ENCODE measurements around the gene KLHL29. TPM values are rescaled to one million over a fixed set of nuclear protein-coding genes. Genes with fewer than 3 reads are reported as not detected.

The KLHL29 gene
- total RNA-seq, 1 experiment from 2014 or later = 12.2 TPM

- Histone ChIP-seq H3K4me1 (ENCODE audit: insufficient read depth, low read length, poor library complexity, severe bottlenecking) (peaks cover 40% of the 10 kb centered on the region), H3K27ac (ENCODE audit: low read depth, low read length, poor library complexity, severe bottlenecking) (no peak overlapping the region), H3K36me3 (ENCODE audit: insufficient read depth, low read length, poor library complexity, severe bottlenecking) (no peaks in the 10 kb centered on the region), H3K9me3 (ENCODE audit: low read depth, low read length, poor library complexity, severe bottlenecking) (no peaks in the 10 kb centered on the region), H3K27me3 (replicated peaks; ENCODE audit: insufficient read depth, low read depth, low read length, poor library complexity) (no peaks in the 10 kb centered on the region), H3K4me3 (ENCODE audit: low read depth, low read length, poor library complexity, severe bottlenecking) (no peak overlapping the region)
- POLR2A ChIA-PET (ENCODE audit: low non-redundant PET) = no interaction called here
- DNase-seq (ENCODE audit: low spot score) = no peak
- BruUV-seq (replicated peaks) = no TSS peak
- intact Hi-C loops (cut with micrococcal nuclease; ENCODE audit: unreplicated experiment) = no loop called here
- CTCF ChIA-PET = no interaction called here
- TF ChIP-seq EZH2 (IDR thresholded peaks at IDR 0.05; ENCODE audit: borderline replicate concordance, low read depth, low read length, poor library complexity, severe bottlenecking) = no peak
- no peak for TF ChIP-seq CTCF (conservative IDR thresholded peaks at IDR 0.05; ENCODE audit: low read depth, low read length)
These were observed 108.9 kb downstream of the KLHL29 start for GRCh38 chr2:23493846-23494245.

GRCh38 chr2:23494286-23494685 is 109.3 kb downstream of the KLHL29 start:
- H3K27me3 ChIP-seq (replicated peaks; ENCODE audit: insufficient read depth, low read depth, low read length, poor library complexity) = no peaks in the 10 kb centered on the region
- ChIA-PET CTCF (no interaction called here), POLR2A (ENCODE audit: low non-redundant PET) (no interaction called here)
- no peak for TF ChIP-seq CTCF (conservative IDR thresholded peaks at IDR 0.05; ENCODE audit: low read depth, low read length)
- TF ChIP-seq EZH2 (IDR thresholded peaks at IDR 0.05; ENCODE audit: borderline replicate concordance, low read depth, low read length, poor library complexity, severe bottlenecking) = no peak
- intact Hi-C loops (cut with micrococcal nuclease; ENCODE audit: unreplicated experiment) = no loop called here
- no TSS peak for BruUV-seq (replicated peaks)
- no peak overlapping the region for H3K4me3 ChIP-seq (ENCODE audit: low read depth, low read length, poor library complexity, severe bottlenecking)
- no peak for DNase-seq (ENCODE audit: low spot score)
- no peaks in the 10 kb centered on the region for H3K36me3 ChIP-seq (ENCODE audit: insufficient read depth, low read length, poor library complexity, severe bottlenecking)
- no peak overlapping the region for H3K27ac ChIP-seq (ENCODE audit: low read depth, low read length, poor library complexity, severe bottlenecking)
- H3K4me1 ChIP-seq (ENCODE audit: insufficient read depth, low read length, poor library complexity, severe bottlenecking) = peaks cover 44% of the 10 kb centered on the region
- no peaks in the 10 kb centered on the region for H3K9me3 ChIP-seq (ENCODE audit: low read depth, low read length, poor library complexity, severe bottlenecking)

- no peaks in the 10 kb centered on the region for H3K36me3 ChIP-seq (ENCODE audit: insufficient read depth, low read length, poor library complexity, severe bottlenecking)
- intact Hi-C loops (cut with micrococcal nuclease; ENCODE audit: unreplicated experiment) = no loop called here
- BruUV-seq (replicated peaks) = no TSS peak
- no peak for TF ChIP-seq CTCF (conservative IDR thresholded peaks at IDR 0.05; ENCODE audit: low read depth, low read length)
- no peak for TF ChIP-seq EZH2 (IDR thresholded peaks at IDR 0.05; ENCODE audit: borderline replicate concordance, low read depth, low read length, poor library complexity, severe bottlenecking)
- ChIA-PET POLR2A (ENCODE audit: low non-redundant PET) (interaction anchor here (0.6 kb wide), 1 partner anchor 60 kb away, joined by 8 read pairs; no protein-coding TSS in a partner anchor), CTCF (no interaction called here)
- no peak for DNase-seq (ENCODE audit: low spot score)
- H3K4me3 ChIP-seq (ENCODE audit: low read depth, low read length, poor library complexity, severe bottlenecking) = no peak overlapping the region
- no peak overlapping the region for H3K27ac ChIP-seq (ENCODE audit: low read depth, low read length, poor library complexity, severe bottlenecking)
- no peaks in the 10 kb centered on the region for H3K9me3 ChIP-seq (ENCODE audit: low read depth, low read length, poor library complexity, severe bottlenecking)
- no peaks in the 10 kb centered on the region for H3K27me3 ChIP-seq (replicated peaks; ENCODE audit: insufficient read depth, low read depth, low read length, poor library complexity)
- peaks cover 49% of the 10 kb centered on the region for H3K4me1 ChIP-seq (ENCODE audit: insufficient read depth, low read length, poor library complexity, severe bottlenecking)
These were observed 110.7 kb downstream of the KLHL29 start for GRCh38 chr2:23495661-23496114.
